OCI-LY3 (cell line): Measurements from ENCODE around the gene NR3C2.

ENCODE experiments used
- CTCF ChIP-seq: fragments of 200-600, 300-600 bp; sonication (generic); IDR thresholded peaks from 2 replicates; pipeline ENCODE4 v1.5.1; 2014; ENCODE audit warnings: antibody characterized with exemption, low read length, low read depth
- EZH2phosphoT487 ChIP-seq: fragments of 200-600 bp; shearing (Covaris generic); IDR thresholded peaks from 2 replicates; pipeline ENCODE4 v1.6.1; 2018; ENCODE audit warnings: antibody characterized with exemption, mixed run types, low read depth

DNA sequence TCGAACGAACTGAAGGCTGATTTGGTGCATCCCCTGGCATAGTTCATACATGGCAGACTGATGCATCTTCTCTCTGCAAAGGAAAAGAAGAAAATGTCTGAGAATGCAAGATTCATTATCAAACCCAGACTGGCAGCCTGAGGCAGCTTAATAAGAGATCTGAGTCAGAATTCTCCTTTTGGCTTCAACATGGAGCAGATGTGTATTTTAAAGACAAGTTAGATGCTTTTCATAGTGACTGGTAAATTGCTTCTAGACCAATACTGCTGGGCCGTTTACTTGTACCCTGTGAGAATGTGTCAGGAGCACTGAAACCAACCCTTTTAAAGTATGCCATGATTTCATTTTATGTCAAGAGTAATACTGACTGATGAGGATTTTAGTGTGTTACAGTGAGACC is 322.0 kb downstream of the NR3C2 start:
- TF ChIP-seq CTCF: no peak
- no peak for TF ChIP-seq EZH2phosphoT487
